Measurements from ENCODE around the gene MTTP.
"Not testable (repeated sequence)": the region's sequence is repeated elsewhere in the genome, so short reads cannot be mapped to it uniquely, and the experiment has no call there.

The MTTP gene

DNA sequence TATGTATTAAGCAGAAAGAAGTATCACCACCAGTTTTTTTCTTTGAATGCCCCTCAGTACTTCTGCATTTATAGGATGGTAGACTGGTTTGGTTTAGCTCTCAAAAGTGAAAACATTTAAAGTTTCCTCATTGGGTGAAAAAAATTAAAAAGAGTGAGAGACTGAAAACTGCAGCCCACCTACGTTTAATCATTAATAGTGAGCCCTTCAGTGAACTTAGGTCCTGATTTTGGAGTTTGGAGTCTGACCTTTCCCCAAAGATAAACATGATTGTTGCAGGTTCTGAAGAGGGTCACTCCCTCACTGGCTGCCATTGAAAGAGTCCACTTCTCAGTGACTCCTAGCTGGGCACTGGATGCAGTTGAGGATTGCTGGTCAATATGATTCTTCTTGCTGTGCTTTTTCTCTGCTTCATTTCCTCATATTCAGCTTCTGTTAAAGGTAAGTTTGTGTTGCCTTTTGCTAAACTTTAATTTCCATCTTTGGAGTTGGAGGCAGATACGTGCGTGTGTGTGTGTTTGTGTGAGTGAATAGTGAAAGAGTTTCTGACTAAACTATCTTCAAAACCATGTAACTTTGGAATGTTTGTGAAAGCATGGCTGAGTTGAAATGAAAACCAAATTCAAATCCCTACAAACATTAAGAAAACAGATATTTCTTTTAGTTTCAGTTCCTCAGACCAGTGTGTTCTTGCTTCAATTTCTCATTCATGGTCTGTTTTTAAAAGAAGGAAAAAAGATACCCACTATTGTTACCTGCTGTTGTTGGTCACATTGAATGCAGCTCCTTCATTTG, at the start of gene MTTP:
Gene MTTP, plus strand, starts transcription at position 295 of the 795 bp plus-strand sequence. Its CDS starts 86 bp downstream, at position 381.
- DNase-seq: no peak

DNA sequence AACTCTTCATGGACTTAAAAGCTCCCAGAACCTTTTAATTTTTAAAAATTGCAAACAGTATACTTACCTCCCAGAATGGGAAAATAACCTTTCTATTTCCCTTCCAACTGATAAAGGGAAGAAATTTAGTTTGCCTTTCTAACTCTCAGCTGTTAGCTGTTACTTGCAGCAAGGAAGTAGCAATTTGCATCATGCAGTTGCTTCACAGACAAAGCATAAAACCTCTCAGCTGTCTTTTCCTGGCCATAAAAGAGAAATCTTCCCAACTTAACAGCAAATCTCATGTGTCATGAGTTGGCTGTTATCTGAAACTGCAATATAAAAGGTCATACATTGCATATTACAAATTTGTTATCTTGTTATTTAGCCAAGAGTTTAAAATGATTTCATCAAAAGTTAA, 45.4 kb upstream of the MTTP start:
- DNase-seq: no peak

DNA sequence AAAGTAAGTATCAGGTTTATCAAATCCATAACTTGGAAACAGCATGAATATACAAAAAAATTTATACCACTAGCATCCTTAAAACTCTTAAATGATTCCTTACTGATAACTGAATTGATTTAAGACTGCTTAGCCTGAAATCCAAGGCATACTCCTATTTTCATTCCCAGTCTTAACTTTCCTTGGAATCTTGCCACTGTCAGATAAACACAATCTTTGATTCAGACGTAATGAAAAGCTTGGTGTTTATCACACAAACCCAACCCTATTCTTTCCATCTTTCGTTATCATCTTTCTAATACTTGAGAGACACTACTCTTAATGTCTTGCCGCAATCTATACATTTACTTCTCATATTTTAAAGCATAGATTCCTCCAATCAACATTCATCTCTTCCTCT, 44.7 kb upstream of the MTTP start:
- no peak for DNase-seq

DNA sequence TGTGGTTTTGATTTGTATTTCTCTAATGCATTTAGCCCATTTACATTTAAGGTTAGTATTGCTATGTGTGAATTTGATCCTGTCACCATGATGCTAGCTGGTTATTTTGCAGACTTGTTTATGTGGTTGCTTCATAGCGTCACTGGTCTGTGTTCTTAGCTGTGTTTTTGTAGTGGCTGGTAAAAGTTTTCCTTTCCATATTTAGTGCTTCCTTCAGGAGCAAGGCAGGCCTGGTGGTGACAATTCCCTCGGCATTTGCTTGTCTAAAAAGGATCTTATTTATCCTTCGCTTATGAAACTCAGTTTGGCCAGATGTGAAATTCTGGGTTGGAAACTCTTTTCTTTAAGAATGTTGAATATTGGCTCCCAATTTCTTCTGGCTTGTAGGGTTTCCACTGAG, 39.9 kb upstream of the MTTP start:
- not testable (repeated sequence) for DNase-seq

DNA sequence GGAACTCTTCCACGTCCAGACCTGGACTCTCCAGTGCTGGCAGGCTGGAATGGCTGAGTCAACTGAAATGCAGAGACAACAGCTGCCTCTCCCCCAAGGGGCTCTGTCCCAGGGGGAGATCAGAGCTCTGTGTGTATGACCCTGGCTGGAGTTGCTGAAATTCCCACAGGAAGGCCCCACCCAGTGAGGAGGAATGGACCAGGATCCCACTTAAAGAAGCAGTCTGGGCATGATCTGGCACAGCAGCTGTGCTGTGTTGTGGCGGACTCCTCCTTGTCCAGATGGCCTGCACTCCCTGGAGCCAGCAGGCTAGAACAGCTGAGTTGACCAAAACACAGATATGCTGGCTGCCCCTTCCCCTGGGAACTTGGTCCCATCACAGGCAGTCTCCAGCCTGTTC, 38.4 kb upstream of the MTTP start:
- DNase-seq: no peak

DNA sequence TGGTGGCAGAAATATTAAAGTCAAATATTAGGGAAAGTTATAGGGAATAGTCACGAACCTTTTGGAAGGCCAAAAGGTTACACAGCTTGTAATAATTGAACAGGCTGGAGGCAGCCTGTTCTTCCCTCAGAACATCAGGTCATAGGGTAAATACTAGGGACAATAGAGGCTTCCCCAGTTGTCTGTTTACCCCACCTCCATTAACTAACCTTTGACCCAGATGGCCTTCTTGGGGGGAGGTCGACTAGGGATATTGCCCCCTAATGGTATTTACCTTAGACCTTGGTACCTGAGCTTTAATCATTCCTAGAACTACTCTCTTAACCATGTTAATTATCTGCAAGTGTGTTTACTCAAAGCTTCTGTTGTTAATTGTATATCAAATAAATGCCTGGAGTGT, 37.8 kb upstream of the MTTP start:
- DNase-seq: no peak

DNA sequence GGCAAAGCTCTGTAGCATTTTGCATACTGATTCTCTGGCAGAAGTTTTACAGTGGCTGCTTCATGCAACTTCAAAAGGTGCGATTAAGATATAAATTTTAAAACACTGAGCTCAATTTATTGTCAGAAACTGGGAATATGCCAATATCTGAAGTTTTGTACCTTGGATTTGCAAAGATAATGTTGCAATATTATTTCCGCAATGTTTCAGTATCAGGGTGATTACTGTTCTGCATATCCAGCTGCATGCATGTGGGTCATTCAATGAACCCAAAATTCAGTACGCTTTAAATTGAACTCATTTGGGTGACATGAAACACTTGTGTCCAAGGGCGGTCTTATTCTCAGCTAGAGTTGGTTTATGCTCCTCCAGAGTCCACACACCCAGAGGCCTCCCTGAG, 37.0 kb upstream of the MTTP start:
- no peak for DNase-seq

DNA sequence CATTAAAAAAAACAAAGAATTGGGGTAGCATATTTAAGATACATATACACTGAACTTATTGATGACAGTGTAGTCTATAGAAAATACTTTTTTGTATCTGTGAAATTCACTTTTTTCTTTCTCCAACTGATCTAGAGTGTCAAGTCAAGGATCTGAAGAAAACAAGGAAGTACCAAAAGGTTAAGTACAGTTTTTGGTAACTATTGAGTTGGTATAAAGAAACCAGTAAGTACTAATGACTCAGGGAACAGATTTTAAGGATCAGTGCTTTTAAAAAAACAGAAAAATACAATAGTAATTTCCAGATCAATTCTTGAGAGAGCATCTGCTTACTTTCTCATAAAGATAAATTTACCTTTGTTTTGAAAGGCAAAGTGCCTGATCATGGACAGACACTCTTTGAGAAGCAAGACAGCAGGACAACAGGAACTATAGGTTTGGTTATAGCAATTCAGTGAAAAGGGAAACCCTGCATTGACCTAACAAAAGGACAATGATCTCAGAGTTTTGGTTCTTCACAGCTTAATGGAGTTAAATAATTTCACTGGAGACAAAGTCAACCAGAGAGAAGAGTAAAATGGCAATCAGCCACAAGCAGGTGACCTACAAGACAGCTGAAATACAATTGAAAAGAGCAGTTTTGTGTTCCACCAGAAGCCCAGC, 34.2 kb upstream of the MTTP start:
- no peak for DNase-seq

DNA sequence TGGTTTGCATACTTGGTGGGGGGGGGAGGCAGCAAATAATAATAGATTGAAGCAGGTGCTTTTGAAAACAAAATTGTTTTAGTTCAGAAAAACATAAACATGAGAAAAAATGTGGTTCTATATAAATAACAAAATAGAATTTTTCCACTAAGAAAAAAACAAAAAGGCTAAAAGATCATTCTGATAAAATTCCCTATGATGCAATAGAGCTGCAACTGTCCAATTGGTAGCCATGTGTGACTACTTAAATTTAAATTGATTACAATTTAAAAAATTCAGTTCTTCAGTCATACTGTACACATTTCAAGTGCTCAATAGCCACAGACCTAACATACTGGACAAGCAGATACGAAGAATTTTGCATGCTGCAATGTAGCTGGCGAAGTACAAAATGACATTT, 21.8 kb upstream of the MTTP start:
- no peak for DNase-seq

DNA sequence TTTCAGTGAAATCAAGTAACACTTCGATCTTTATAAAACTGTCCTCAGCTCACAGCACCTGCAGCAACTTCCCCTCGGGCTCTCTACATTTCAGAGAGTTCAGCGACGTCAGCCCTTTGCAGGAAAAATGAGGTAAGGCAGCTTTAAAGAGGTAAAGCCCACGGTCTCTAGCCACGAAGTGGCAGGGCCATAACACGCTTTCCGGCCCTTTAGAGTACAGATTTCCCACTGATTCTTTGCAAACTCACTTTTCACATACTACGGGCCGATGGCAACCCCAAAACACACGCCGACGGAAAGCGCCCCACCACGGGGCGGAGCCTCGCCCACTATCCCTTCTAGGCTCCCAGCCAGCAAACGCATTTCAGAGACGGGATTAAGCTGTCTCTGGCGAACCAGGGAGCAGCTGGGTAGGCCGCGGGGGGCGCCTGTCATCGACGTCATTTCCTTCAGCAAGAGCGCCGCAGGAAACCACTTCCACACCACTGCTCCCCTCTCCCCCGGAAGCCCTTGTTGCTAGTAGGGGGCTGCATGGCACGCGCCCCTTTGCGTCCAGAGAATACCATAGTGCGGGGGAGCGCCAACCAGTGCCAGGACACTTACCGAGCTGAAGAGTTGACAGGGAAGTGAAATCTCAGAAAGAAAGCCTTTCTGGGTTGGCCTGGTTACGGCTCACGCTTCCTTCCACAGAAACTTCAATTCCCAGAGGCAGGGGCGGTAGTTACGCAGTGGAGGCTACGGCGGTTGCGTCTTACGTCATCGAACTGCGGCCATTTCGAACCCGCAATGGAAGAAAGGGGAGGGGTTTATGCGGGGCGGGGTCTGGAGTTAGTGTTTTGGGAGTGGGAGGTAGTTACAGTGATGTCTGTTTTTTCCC, 11.1 kb upstream of the MTTP start, which contains the start of gene TRMT10A:
Gene TRMT10A, minus strand, starts transcription at position 730 of the 877 bp plus-strand sequence. CDS start 4,701 bp downstream, outside the sequence.
- peak; percentile 90 for DNase-seq

DNA sequence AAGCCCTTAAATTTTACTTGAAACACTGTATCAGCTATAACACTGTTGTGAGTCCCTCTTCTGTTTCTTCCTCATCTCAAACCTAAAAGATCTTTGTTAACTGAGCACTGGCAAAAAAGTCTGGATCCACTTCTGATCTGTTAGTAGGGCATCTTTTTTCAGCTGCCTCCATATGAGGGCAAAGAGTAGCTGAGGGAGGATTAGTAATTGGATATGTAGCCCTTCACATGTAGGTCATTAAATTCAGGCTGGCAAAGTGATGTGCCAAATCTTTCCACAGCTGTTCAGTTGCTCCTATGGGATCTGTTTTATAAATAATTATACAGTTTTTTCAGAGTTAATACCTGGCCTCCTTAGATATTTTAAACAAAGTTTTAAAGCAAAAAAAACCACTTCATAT, 9.7 kb upstream of the MTTP start:
- no peak for DNase-seq

DNA sequence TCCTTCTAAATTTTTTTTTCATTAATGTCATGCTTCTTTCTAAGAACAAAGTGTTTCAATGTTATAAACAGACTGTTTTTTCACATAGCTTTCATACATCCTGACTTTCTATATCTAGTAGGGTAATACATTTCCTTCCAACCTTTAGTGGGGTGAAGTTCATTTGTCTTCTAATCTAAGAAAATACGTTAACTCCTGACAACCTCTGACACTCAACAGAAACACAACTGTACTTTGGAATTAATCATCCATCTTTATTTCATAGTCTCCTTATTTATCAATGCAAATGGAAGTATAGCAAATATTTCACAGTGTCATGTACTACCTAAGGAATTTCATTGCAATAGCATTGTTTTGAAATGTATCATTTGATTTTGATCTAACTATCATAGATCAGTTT, 2.7 kb upstream of the MTTP start:
- no peak for DNase-seq

DNA sequence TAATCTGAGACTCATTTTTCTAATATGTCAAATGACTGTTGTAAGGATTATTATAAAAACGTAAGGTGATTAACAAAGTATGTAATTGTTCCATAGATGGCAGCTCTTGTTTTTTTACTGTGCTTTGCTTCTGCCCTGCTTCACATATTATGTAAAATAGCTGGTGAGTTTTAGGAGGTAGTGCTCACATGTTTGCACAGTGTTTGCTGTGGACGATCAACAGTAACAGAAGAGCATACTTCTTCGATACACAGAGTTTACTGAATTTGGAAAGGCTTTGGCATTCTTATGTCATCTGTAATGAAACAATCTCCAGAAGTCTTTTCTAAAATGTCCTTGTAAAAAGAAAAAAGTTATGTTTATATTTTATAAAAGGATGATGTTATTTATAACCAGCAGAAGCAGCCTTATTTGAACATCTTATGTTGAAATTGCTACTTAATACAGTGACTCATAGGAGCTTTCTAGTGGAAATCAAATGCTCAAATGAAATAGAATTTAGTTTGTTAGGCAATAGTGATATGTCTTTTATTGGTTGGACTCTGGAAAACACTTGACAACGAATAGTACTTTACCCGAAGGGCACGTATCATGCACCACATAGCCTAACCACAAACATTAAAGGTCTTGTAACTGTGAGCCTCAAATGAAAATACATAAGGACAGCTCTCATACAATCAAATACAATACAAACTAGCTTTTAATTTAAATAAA, 1.9 kb upstream of the MTTP start:
- DNase-seq: no peak

DNA sequence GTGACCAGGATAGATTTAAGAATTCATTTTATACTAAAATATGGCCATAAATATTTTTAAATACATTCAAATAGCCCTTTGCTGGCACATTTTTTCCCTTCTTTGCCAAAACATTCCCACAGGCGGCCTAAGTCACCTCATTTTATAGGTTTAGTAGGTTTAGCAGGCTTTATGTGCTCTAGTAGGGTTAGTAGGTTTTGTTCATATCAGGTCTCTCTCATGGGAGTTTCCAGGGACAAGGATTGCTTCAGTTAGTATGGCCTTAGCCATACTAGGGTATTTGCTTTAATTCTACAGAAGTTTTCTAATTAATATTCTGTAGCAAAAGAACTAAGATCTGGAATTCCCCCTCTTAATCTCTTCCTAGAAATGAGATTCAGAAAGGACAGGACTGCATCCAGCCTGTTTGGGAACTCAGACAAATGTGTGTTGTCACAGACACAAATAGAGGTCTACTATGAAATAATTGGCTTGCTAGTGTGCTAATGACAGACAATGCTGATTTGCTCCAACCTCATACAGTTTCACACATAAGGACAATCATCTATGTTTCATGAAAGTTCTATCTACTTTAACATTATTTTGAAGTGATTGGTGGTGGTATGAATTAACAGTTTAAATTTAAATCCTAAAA, 772 bp upstream of the MTTP start:
- DNase-seq: no peak

DNA sequence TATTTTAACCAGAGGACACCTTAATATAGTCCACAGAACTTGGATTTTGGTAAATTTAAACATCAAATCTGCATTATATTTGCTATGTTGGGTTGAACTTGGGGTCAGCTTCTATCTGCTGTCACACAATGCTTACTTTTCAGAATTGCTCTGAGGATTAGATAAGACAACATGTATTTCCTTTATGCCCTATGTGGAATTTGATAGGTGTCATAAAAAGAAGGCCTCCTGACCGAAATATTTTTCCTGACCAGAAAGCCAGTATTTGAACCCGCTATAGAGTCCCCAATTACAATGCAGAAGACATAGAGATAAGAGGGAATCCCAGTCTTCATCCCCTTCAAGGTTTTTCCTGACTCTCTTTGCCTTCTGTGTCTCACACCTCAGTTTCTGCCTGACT, 4.1 kb downstream of the MTTP start:
- no peak for DNase-seq

DNA sequence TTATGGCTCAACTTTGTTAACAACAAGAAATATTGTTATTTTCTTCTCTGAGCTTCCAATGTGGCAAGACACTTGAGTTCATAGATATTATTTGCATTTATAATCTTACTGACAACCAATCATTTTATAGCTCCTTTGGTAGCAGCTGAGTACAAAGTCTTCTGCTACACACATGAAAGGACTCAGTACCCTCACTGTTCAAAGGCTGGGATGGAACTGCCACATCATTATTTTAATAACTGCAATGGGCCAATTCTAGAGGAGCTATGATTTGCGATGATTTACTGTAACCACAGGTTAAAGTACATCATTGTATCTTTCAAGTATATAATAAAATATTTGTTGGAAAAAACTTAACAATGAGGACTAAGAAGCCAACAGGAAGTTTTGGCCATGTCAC, 10.9 kb downstream of the MTTP start:
- no peak for DNase-seq

DNA sequence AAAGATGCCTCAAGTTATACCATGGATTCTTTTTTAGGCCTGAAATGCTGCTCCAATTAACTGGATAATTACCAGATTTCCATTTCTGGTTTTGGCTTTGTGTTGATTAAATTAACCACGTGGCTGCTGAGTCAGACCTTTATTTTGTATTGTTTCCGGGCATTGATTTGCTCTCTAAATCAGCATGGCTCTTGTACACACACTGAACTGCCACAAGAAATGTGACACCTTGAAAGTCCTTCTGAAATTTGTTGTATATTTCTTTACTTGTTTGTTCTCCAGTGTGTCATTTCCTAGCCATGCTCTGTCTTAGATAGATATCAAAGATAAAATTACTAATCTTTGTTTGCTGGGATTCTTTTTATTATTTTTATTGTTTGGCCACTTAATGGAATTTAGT, 11.7 kb downstream of the MTTP start:
- no peak for DNase-seq

DNA sequence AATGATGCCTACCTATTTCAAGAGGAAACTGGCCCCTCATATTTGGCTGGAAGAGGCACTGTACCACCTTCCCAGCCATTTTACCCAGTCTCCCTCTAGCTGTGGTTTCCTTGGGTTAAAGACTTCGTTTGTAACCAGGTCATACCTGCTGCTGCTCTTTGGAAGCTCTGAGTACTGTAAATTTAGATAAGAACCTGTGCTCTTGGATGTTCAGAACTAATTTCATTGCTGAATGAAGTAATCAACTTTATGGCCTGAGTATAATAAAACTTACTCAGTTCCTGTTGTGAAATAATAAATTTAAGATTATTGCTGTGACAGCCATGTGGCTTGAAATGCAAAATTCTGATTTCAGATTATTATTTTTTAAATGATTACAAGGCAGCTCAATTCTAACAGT, 12.2 kb downstream of the MTTP start:
- no peak for DNase-seq

DNA sequence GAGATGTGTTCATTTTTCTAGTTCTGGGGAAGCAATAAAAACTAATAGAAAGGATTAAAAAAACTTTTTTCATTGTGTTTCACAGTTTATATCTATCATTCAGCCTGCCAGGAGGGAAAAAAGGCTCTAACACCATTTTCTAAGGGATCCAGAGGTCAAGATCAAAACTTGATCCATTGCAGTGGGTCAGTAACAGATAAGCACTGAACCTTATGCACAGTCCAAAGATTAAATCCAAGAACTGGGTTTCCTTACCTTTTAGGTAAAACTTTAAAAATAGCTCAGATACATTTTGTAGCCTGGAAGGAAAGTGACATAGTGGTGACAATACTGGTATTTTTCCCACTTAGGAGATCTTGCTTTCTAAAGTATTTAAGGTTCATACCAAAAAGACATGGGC, 12.7 kb downstream of the MTTP start:
- no peak for DNase-seq

DNA sequence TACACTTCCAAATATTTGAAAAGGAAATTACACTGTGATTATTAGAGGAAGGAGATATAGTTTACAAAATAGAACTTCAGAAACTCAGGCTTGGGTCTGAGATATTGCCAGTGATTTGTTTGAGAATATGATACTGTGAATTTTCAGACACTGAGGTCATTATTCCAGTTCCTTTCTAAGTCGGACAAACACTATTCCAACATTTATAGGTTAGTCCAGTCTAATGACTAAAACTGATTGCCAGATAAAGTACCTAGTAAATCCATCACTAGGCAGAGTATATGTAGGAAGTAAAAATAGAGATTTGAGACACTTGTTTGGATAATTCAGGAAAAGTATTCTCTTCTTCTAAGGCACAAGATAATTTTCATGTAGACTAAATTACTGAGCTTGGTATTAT, 13.2 kb downstream of the MTTP start:
- DNase-seq: no peak

DNA sequence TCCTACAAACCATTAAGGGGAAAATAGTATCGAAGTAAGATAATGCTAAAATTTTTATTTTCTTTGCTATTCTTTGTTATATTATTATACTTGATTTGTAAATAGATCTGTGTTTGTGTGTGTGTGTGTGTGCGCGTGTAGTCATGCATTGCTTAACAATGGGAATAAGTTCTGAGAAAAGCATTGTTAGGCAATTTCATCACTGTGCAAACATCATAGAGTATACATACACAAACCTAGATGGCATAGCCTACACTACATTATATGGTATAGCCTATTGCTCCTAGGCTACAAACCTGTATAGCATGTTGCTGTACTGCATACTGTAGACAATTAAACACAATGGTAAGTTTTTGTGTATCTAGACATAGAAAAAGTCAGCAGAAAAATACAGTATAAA, 17.1 kb downstream of the MTTP start:
- DNase-seq: no peak

All from activated effector memory CD4-positive, alpha-beta T cell treated with Interleukin-2 at 50 U/mL for 16 hours (primary cell).